Measurements from ENCODE around the gene TTC7B.

The TTC7B gene

DNA sequence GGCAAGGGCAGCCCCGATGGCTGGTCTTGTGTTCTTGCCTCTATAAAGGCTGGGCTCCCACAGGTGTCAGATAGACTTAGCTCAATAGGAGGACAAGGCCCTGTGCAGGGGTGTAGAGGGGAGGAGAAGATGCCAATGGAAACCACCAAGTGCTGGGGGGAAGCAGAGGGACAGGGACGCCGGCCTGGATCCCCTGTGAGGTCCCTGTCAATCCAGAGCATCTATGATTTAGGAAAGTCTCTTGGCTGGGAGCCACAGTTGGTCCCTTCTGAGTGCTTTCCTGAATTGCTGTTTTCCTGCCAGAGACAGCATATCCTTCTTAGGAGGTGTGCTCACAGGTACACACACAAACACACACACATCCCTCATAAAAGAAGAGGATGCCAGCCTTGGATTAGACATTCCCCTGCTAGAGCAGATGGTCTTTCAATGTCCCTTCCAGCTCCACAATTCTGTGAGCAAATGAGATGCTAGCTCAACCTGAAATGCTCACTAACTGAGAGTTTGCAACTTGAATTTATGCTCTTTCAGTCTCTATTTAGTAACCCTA is 62.7 kb downstream of the TTC7B start:
- Histone ChIP-seq H4K12ac (ENCODE audit: low read depth, low read length) (no peak overlapping the region), H2BK5ac (ENCODE audit: low read depth, low read length, poor library complexity) (no peak overlapping the region), H3K27me3 (ENCODE audit: insufficient read depth, low read length) (no peaks in the 10 kb centered on the region), H4K8ac (ENCODE audit: low read depth, low read length) (no peak overlapping the region), H3K4me1 (ENCODE audit: control insufficient read depth in 1 of 2, insufficient read depth in 2 of 2, low read length in 2 of 2) (peaks cover under 1 to 4% of the 10 kb centered on the region in 2 experiments), H3K9ac (ENCODE audit: low read length) (no peak overlapping the region), H4K91ac (ENCODE audit: low read depth, low read length) (no peak overlapping the region), H2AK5ac (ENCODE audit: low read length) (no peak overlapping the region), H3K4me2 (ENCODE audit: low read length) (no peak overlapping the region), H2AFZ (ENCODE audit: insufficient read depth, low read length, poor library complexity) (no peak overlapping the region), H3K27ac (ENCODE audit: low read depth, low read length) (no peak overlapping the region), H3K23ac (ENCODE audit: low read length) (no peak overlapping the region), H2BK12ac (ENCODE audit: low read length) (no peak overlapping the region), H3K36me3 (ENCODE audit: control insufficient read depth in 1 of 2, insufficient read depth in 2 of 2, low read length in 2 of 2) (no peaks in the 10 kb centered on the region), H3K79me1 (ENCODE audit: low read length) (peaks cover 1% of the 10 kb centered on the region), H3K4ac (ENCODE audit: low read depth, low read length) (no peak overlapping the region), H3K14ac (ENCODE audit: low read length) (no peak overlapping the region), H2BK120ac (ENCODE audit: insufficient read depth, low read length, poor library complexity) (no peak overlapping the region), H3K4me3 (ENCODE audit: low read depth, low read length) (no peak overlapping the region), H3K18ac (ENCODE audit: low read length) (no peak overlapping the region), H3K79me2 (ENCODE audit: control insufficient read depth, insufficient read depth, low read length, poor library complexity) (peaks cover under 1% of the 10 kb centered on the region), H3K9me3 (ENCODE audit: insufficient read depth, low read depth, low read length) (no peaks in the 10 kb centered on the region)
- no CpG with 5 or more reads among the region's 3 CpGs for WGBS (ENCODE audit: extremely low coverage, insufficient coverage, insufficient read length)
- DNase-seq, result no peak

GRCh38 chr14:90750701-90751100 is 65.5 kb downstream of the TTC7B start:
- Histone ChIP-seq H2AFZ (ENCODE audit: insufficient read depth, low read length, poor library complexity) (no peak overlapping the region), H4K12ac (ENCODE audit: low read depth, low read length) (no peak overlapping the region), H2AK5ac (ENCODE audit: low read length) (no peak overlapping the region), H4K8ac (ENCODE audit: low read depth, low read length) (no peak overlapping the region), H2BK120ac (ENCODE audit: insufficient read depth, low read length, poor library complexity) (no peak overlapping the region), H3K79me2 (ENCODE audit: control insufficient read depth, insufficient read depth, low read length, poor library complexity) (no peaks in the 10 kb centered on the region), H3K36me3 (ENCODE audit: control insufficient read depth in 1 of 2, insufficient read depth in 2 of 2, low read length in 2 of 2) (peaks cover 0 to 2% of the 10 kb centered on the region in 2 experiments), H3K14ac (ENCODE audit: low read length) (no peak overlapping the region), H2BK5ac (ENCODE audit: low read depth, low read length, poor library complexity) (no peak overlapping the region), H3K4me1 (ENCODE audit: control insufficient read depth in 1 of 2, insufficient read depth in 2 of 2, low read length in 2 of 2) (peaks cover 2 to 4% of the 10 kb centered on the region in 2 experiments), H3K9ac (ENCODE audit: low read length) (no peak overlapping the region), H2BK12ac (ENCODE audit: low read length) (no peak overlapping the region), H3K27me3 (ENCODE audit: insufficient read depth, low read length) (no peaks in the 10 kb centered on the region), H3K23ac (ENCODE audit: low read length) (no peak overlapping the region), H3K4me2 (ENCODE audit: low read length) (no peak overlapping the region), H3K27ac (ENCODE audit: low read depth, low read length) (no peak overlapping the region), H4K91ac (ENCODE audit: low read depth, low read length) (no peak overlapping the region), H3K18ac (ENCODE audit: low read length) (no peak overlapping the region), H3K79me1 (ENCODE audit: low read length) (no peaks in the 10 kb centered on the region), H3K9me3 (ENCODE audit: insufficient read depth, low read depth, low read length) (no peaks in the 10 kb centered on the region), H3K4ac (ENCODE audit: low read depth, low read length) (no peak overlapping the region), H3K4me3 (ENCODE audit: low read depth, low read length) (no peak overlapping the region)
- WGBS (ENCODE audit: extremely low coverage, insufficient coverage, insufficient read length), result no CpG with 5 or more reads among the region's 1 CpG
- DNase-seq, result no peak

DNA sequence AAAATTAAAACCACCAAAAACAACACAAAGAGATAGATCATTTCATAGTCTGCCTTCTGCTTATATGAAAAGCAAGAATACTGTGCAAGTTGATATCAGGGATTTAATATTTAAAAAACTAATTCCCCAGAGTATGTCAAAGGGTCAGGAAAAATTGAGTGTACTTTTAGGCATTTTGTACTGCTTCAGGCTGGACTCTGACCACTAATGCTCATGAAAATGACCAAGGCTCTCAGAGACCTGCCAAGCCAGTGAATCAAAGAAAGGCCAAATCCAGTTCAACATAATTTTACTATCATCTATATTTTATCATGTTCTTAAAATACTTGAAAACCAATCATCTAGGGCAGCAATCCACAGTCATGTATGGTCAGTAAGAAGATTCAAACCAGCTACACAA is 66.0 kb downstream of the TTC7B start:
- Histone ChIP-seq H3K4me1 (ENCODE audit: control insufficient read depth in 1 of 2, insufficient read depth in 2 of 2, low read length in 2 of 2) (peaks cover 2 to 4% of the 10 kb centered on the region in 2 experiments), H3K27ac (ENCODE audit: low read depth, low read length) (no peak overlapping the region), H3K9ac (ENCODE audit: low read length) (no peak overlapping the region), H3K9me3 (ENCODE audit: insufficient read depth, low read depth, low read length) (no peaks in the 10 kb centered on the region), H4K12ac (ENCODE audit: low read depth, low read length) (no peak overlapping the region), H3K23ac (ENCODE audit: low read length) (no peak overlapping the region), H2AFZ (ENCODE audit: insufficient read depth, low read length, poor library complexity) (no peak overlapping the region), H3K27me3 (ENCODE audit: insufficient read depth, low read length) (no peaks in the 10 kb centered on the region), H4K8ac (ENCODE audit: low read depth, low read length) (no peak overlapping the region), H4K91ac (ENCODE audit: low read depth, low read length) (no peak overlapping the region), H3K18ac (ENCODE audit: low read length) (no peak overlapping the region), H3K4me3 (ENCODE audit: low read depth, low read length) (no peak overlapping the region), H3K4ac (ENCODE audit: low read depth, low read length) (no peak overlapping the region), H2AK5ac (ENCODE audit: low read length) (no peak overlapping the region), H2BK120ac (ENCODE audit: insufficient read depth, low read length, poor library complexity) (no peak overlapping the region), H3K79me2 (ENCODE audit: control insufficient read depth, insufficient read depth, low read length, poor library complexity) (no peaks in the 10 kb centered on the region), H3K79me1 (ENCODE audit: low read length) (no peaks in the 10 kb centered on the region), H2BK5ac (ENCODE audit: low read depth, low read length, poor library complexity) (no peak overlapping the region), H3K14ac (ENCODE audit: low read length) (no peak overlapping the region), H3K36me3 (ENCODE audit: control insufficient read depth in 1 of 2, insufficient read depth in 2 of 2, low read length in 2 of 2) (peaks cover 0 to 4% of the 10 kb centered on the region in 2 experiments), H3K4me2 (ENCODE audit: low read length) (no peak overlapping the region), H2BK12ac (ENCODE audit: low read length) (no peak overlapping the region)
- DNase-seq, result no peak

- H4K91ac ChIP-seq (ENCODE audit: low read depth, low read length), result no peak overlapping the region
- no peak overlapping the region for H3K4me2 ChIP-seq (ENCODE audit: low read length)
- H3K79me2 ChIP-seq (ENCODE audit: control insufficient read depth, insufficient read depth, low read length, poor library complexity), result no peaks in the 10 kb centered on the region
- no peak overlapping the region for H2AFZ ChIP-seq (ENCODE audit: insufficient read depth, low read length, poor library complexity)
- no peak for DNase-seq
- no peaks in the 10 kb centered on the region for H3K9me3 ChIP-seq (ENCODE audit: insufficient read depth, low read depth, low read length)
- no peaks in the 10 kb centered on the region for H3K79me1 ChIP-seq (ENCODE audit: low read length)
- H3K23ac ChIP-seq (ENCODE audit: low read length), result no peak overlapping the region
- H3K4ac ChIP-seq (ENCODE audit: low read depth, low read length), result no peak overlapping the region
- H2BK12ac ChIP-seq (ENCODE audit: low read length), result no peak overlapping the region
- no peak overlapping the region for H3K9ac ChIP-seq (ENCODE audit: low read length)
- H2AK5ac ChIP-seq (ENCODE audit: low read length), result no peak overlapping the region
- no peak overlapping the region for H2BK5ac ChIP-seq (ENCODE audit: low read depth, low read length, poor library complexity)
- H3K27ac ChIP-seq (ENCODE audit: low read depth, low read length), result no peak overlapping the region
- no peak overlapping the region for H4K12ac ChIP-seq (ENCODE audit: low read depth, low read length)
- H3K18ac ChIP-seq (ENCODE audit: low read length), result no peak overlapping the region
- H3K14ac ChIP-seq (ENCODE audit: low read length), result no peak overlapping the region
- H3K36me3 ChIP-seq (ENCODE audit: control insufficient read depth in 1 of 2, insufficient read depth in 2 of 2, low read length in 2 of 2), result peaks cover 8 to 9% of the 10 kb centered on the region in 2 experiments
- H3K4me3 ChIP-seq (ENCODE audit: low read depth, low read length), result no peak overlapping the region
- H2BK120ac ChIP-seq (ENCODE audit: insufficient read depth, low read length, poor library complexity), result no peak overlapping the region
- H3K4me1 ChIP-seq (ENCODE audit: control insufficient read depth in 1 of 2, insufficient read depth in 2 of 2, low read length in 2 of 2), result peaks cover 2 to 4% of the 10 kb centered on the region in 2 experiments
- no peak overlapping the region for H4K8ac ChIP-seq (ENCODE audit: low read depth, low read length)
- H3K27me3 ChIP-seq (ENCODE audit: insufficient read depth, low read length), result no peaks in the 10 kb centered on the region
Observed at GRCh38 chr14:90747909-90748308, 68.3 kb downstream of the TTC7B start.

Data from trophoblast cell (in vitro differentiated cells and primary cell).